Ovary (tissue), 9 donors: ENCODE data around the gene ADAM33. TPM values are rescaled to one million over a fixed set of nuclear protein-coding genes. Genes with fewer than 3 reads are reported as not detected.

Experiments
- DNase-seq, 5 donors: peaks; one replicate each; pipeline ENCODE4 v3.0.0-alpha.2; 2019 to 2020
- H3K27ac ChIP-seq, 2 donors: fragments of 200-600 bp; one replicate each; pipeline versions ENCODE4 v1.5.1 to v1.8.0; 2019 to 2022
- H3K27me3 ChIP-seq: fragments of 200-600 bp; one replicate; pipeline ENCODE4 v1.8.0; 2022
- H3K36me3 ChIP-seq: fragments of 200-600 bp; sonication (generic); one replicate; pipeline ENCODE4 v1.5.1; 2019
- H3K4me1 ChIP-seq: one replicate; pipeline ENCODE4 v1.8.1; 2013; ENCODE audit warnings: mild to moderate bottlenecking, moderate library complexity; ENCODE audit not compliant: insufficient read depth
- H3K4me3 ChIP-seq: fragments of 200-600 bp; sonication (generic); one replicate; pipeline ENCODE4 v1.5.1; 2017
- H3K9me3 ChIP-seq, 2 donors: fragments of 200-600 bp in 1 of 2; sonication (generic) in 1 of 2; one replicate each; pipeline versions ENCODE4 v1.5.1 to v1.8.1; 2013 to 2019; ENCODE audit warnings: mild to moderate bottlenecking in 1 of 2, moderate library complexity in 1 of 2
- CTCF ChIP-seq, 3 donors: fragments of 450-650 bp in 2 of 3; fragments of 200-600 bp in 1 of 3; IDR thresholded peaks; one replicate each; pipeline versions ENCODE4 v1.5.1 to v1.8.0; 2016 to 2022; ENCODE audit warnings: antibody characterized with exemption in 3 of 3, mild to moderate bottlenecking in 1 of 3
- EP300 ChIP-seq: sonication (generic); formaldehyde crosslinking; IDR thresholded peaks from one replicate; pipeline ENCODE4 v1.6.1; 2017; ENCODE audit warnings: antibody characterized with exemption
- POLR2A ChIP-seq: fragments of 450-650 bp; IDR thresholded peaks from one replicate; pipeline ENCODE4 v1.6.1; 2017; ENCODE audit warnings: antibody characterized with exemption, mild to moderate bottlenecking, moderate library complexity
- WGBS, 3 donors: extraction: QIAGEN DNeasy Blood & Tissue Kit in 1 of 3; methylation state at CpG; one replicate each; pipeline versions ENCODE4 v1.1.5 to v1.1.7; 2013 to 2017; 5-methylcytosine and 5-hydroxymethylcytosine counted together
- intact Hi-C, 4 donors: fragments of 100-400 bp; cut with DNase I; formaldehyde crosslinking; loops; one replicate each; pipeline versions ENCODE4 v1.11.0 to v1.15.1; 2022 to 2023
- polyA plus RNA-seq, 2 donors: library from polyadenylated mRNA; stranded (reverse); fragments of 200-250 nt in 1 of 2; fragments of 350-450 nt in 1 of 2; fragmentation: Illumina TruSeq in 1 of 2; extraction: RNeasy Lipid Tissue Mini Kit (QIAGEN cat#74804) in 1 of 2; gene quantifications; one replicate each; pipeline ENCODE4 v1.2.3, GENCODE V29; 2013 to 2014
- total RNA-seq, 7 donors: library from RNA; depleted of rRNA in 2 of 7; stranded (reverse); fragments of >200 nt in 2 of 7; fragmentation: NEBNext Ultra II Directional in 3 of 7; extraction: Animal tissue kit (Norgen Biotek cat#: 25700) in 3 of 7; gene quantifications; one replicate each; pipeline versions ENCODE4 v1.1.0 to v1.2.4, GENCODE V29; 2016 to 2023
- donor health status: DM: no; HTN: no; CAD: no; lungs with moderate emphysema.
- donor health status: DM: no; HTN: no; CAD: no.
- donor health status: Bipolar disorder and iron deficiency.
- donor health status: DM: yes; HTN: yes; CAD: no.
- donor health status: DM: no; HTN: no; CAD: no.
- donor health status: DM: yes; HTN: yes; CAD: no.

Gene ADAM33
- total and polyA plus RNA-seq, 9 donors: 12.4 to 68.1 (median 26.1) TPM

GRCh38 chr20:3719046-3719445, 37.2 kb upstream of the ADAM33 start:
- 89 to 92% (median 92%) methylated on average over 4 of the region's 4 CpGs for WGBS, 3 donors
- no peak for DNase-seq
- no peak overlapping the region for H3K4me3 ChIP-seq
- TF ChIP-seq EP300 (no peak), POLR2A (no peak), CTCF (IDR thresholded peaks at IDR 0.05) (no peak)
- no peaks in the 10 kb centered on the region for H3K4me1 ChIP-seq
- intact Hi-C loops: no loop called here
- no peaks in the 10 kb centered on the region for H3K36me3 ChIP-seq
- H3K9me3 ChIP-seq: no peaks in the 10 kb centered on the region
- no peak overlapping the region for H3K27ac ChIP-seq
- no peaks in the 10 kb centered on the region for H3K27me3 ChIP-seq

- peak; percentile 29 to 47 (median 40) for TF ChIP-seq CTCF (IDR thresholded peaks at IDR 0.05)
- TF ChIP-seq POLR2A: no peak
- no peak for TF ChIP-seq EP300
- Histone ChIP-seq H3K4me1 (no peaks in the 10 kb centered on the region), H3K4me3 (no peak overlapping the region), H3K27ac (no peak overlapping the region), H3K9me3 (no peaks in the 10 kb centered on the region), H3K36me3 (no peaks in the 10 kb centered on the region), H3K27me3 (no peaks in the 10 kb centered on the region)
- intact Hi-C loops: no loop called here
- 69 to 72% (median 69%) methylated on average over 4 of the region's 4 CpGs for WGBS, 3 donors
- peak in 4 of 5 donors; percentile 43 to 70 (median 54) for DNase-seq
These were observed 34.5 kb upstream of the ADAM33 start for GRCh38 chr20:3716195-3716834.

- Histone ChIP-seq H3K27me3 (no peaks in the 10 kb centered on the region), H3K4me1 (no peaks in the 10 kb centered on the region), H3K36me3 (no peaks in the 10 kb centered on the region), H3K27ac (no peak overlapping the region), H3K9me3 (no peaks in the 10 kb centered on the region), H3K4me3 (no peak overlapping the region)
- DNase-seq: no peak
- TF ChIP-seq POLR2A (no peak), CTCF (IDR thresholded peaks at IDR 0.05) (no peak), EP300 (no peak)
- WGBS, 3 donors: 84 to 93% (median 91%) methylated on average over 4 of the region's 4 CpGs
- intact Hi-C loops: loop anchor here in 1 of 4 donors (5.0 kb wide), 1 partner anchor 37 kb away; no protein-coding TSS in a partner anchor
These were observed 32.3 kb upstream of the ADAM33 start for GRCh38 chr20:3714092-3714491.

GRCh38 chr20:3712279-3712873, 30.6 kb upstream of the ADAM33 start, which contains the start of gene SIGLEC1:
Gene SIGLEC1 (minus strand): TSS chr20:3712600. CDS start chr20:3707128, 5,472 bp downstream.
- no peaks in the 10 kb centered on the region for H3K9me3 ChIP-seq
- no peaks in the 10 kb centered on the region for H3K4me1 ChIP-seq
- no peak within 1 kb of the TSS for H3K4me3 ChIP-seq
- no peak for TF ChIP-seq CTCF (IDR thresholded peaks at IDR 0.05)
- no peak for TF ChIP-seq POLR2A
- TF ChIP-seq EP300: no peak
- 84 to 87% (median 86%) methylated on average over 15 of the region's 15 CpGs for WGBS, 3 donors
- H3K27me3 ChIP-seq: no peaks in the 10 kb centered on the region
- intact Hi-C loops: loop anchor here in 1 of 4 donors (5.0 kb wide), 1 partner anchor 35 kb away; no protein-coding TSS in a partner anchor
- peak in 1 of 5 donors; percentile 37 for DNase-seq
- H3K27ac ChIP-seq: no peak within 1 kb of the TSS
- no peaks in the 10 kb centered on the region for H3K36me3 ChIP-seq
